Prostate gland (tissue), 2 donors: ENCODE results near the gene SP9.

ENCODE experiments used
- POLR2AphosphoS5 ChIP-seq: sonication (generic); formaldehyde crosslinking; IDR thresholded peaks from one replicate; pipeline ENCODE4 v1.6.1; 2017; ENCODE audit warnings: antibody characterized with exemption
- TF ChIP-seq, protein P1 (sequence below), 4 experiments: fragments of 200-600 bp in 2 of 4; fragments of 450-650 bp in 2 of 4; sonication (generic) in 2 of 4; IDR thresholded peaks; 1 replicate in 3 of 4; 2 replicates in 1 of 4; pipeline ENCODE4 v1.5.1; 2016 to 2019; ENCODE audit warnings: antibody characterized with exemption in 4 of 4, mild to moderate bottlenecking in 2 of 4, moderate library complexity in 2 of 4

DNA sequence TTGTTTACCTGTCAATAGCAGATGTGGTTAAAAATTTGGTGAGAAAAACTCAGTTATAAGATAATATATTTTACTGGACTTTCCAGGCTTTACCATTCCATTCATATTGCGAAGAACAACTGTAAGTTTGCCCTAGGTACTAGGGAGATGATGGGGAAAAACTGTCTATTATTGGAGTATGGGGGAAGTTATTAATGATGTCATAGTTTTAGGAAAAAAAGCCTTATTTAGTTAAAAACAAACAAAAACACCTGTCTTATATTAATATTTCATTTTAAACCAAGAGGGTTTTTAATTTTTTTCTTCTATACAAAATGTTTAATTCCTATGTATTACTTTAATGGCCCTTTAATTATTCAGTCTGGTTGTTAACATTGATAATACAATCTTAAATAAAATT is 18.2 kb downstream of the SP9 start:
- TF ChIP-seq POLR2AphosphoS5, result no peak
- TF ChIP-seq, protein P1, sequence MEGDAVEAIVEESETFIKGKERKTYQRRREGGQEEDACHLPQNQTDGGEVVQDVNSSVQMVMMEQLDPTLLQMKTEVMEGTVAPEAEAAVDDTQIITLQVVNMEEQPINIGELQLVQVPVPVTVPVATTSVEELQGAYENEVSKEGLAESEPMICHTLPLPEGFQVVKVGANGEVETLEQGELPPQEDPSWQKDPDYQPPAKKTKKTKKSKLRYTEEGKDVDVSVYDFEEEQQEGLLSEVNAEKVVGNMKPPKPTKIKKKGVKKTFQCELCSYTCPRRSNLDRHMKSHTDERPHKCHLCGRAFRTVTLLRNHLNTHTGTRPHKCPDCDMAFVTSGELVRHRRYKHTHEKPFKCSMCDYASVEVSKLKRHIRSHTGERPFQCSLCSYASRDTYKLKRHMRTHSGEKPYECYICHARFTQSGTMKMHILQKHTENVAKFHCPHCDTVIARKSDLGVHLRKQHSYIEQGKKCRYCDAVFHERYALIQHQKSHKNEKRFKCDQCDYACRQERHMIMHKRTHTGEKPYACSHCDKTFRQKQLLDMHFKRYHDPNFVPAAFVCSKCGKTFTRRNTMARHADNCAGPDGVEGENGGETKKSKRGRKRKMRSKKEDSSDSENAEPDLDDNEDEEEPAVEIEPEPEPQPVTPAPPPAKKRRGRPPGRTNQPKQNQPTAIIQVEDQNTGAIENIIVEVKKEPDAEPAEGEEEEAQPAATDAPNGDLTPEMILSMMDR (IDR thresholded peaks at IDR 0.05), result no peak
